Measurements from ENCODE around the gene MYL6.

MYL6 gene

GRCh38 chr12:56162468-56163290 lies 4.5 kb downstream of the MYL6 start:
- in situ Hi-C loops (cut with HindIII; ENCODE audit: low pct_unique_long_range_greater_than_20kb, low sequenced_read_pairs), result no loop called here
- no peak for DNase-seq (ENCODE audit: low read depth in 1 of 2, low spot score in 1 of 2)

GRCh38 chr12:56163533-56164344 lies 5.6 kb downstream of the MYL6 start:
- DNase-seq (ENCODE audit: low read depth in 1 of 2, low spot score in 1 of 2), result no peak
- TF ChIP-seq JUND (IDR thresholded peaks at IDR 0.05; ENCODE audit: low read depth), result no peak
- in situ Hi-C loops (cut with HindIII; ENCODE audit: low pct_unique_long_range_greater_than_20kb, low sequenced_read_pairs), result no loop called here

More at GRCh38 chr12:56162468-56163290, 4.5 kb downstream of the MYL6 start:
- TF ChIP-seq JUND (IDR thresholded peaks at IDR 0.05; ENCODE audit: low read depth), result no peak

DNA sequence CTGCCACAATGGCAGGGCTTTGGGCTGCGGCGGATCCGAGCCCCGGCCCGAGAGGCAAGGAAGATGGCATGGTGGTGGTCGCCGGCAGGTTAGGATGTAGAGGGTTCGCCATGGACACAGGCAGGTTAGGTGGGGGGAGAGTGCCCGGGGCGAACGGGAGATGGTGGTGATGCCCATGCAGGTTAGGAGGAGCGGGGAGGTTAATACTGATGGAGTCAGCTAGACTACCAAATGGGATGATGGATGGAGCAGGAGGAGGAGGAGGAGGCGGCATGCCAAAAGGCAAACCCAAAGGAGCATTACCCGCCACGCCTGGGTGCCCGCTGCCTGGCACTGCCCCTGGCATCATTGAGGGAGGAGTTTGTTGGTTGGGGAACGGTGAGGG lies 6.2 kb downstream of the MYL6 start:
- DNase-seq (ENCODE audit: low read depth in 1 of 2, low spot score in 1 of 2), result no peak
- in situ Hi-C loops (cut with HindIII; ENCODE audit: low pct_unique_long_range_greater_than_20kb, low sequenced_read_pairs), result no loop called here
- TF ChIP-seq JUND (IDR thresholded peaks at IDR 0.05; ENCODE audit: low read depth), result no peak

DNA sequence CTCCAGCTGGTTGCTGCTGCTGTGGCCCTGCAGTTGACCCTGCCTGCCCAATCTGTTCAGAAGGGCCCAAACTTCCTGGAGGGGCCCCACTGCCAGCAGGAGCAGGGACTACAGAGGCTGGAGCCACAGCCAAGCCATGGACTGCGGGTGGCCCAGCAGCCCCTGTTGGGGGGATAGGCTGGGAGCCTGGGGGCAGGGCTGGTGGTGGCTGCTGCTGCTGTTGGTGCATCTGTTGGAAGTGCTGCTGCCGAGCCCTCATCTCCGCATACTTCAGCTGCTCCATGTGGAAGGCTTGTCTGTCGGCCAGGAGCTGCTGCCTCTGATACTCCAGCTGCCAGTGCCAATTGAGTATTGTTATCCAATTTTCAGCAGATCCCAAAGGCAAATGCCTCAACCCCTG lies 7.2 kb downstream of the MYL6 start:
- DNase-seq (ENCODE audit: low read depth in 1 of 2, low spot score in 1 of 2), result no peak
- in situ Hi-C loops (cut with HindIII; ENCODE audit: low pct_unique_long_range_greater_than_20kb, low sequenced_read_pairs), result no loop called here
- no peak for TF ChIP-seq JUND (IDR thresholded peaks at IDR 0.05; ENCODE audit: low read depth)

- TF ChIP-seq JUND (IDR thresholded peaks at IDR 0.05; ENCODE audit: low read depth), result no peak
- in situ Hi-C loops (cut with HindIII; ENCODE audit: low pct_unique_long_range_greater_than_20kb, low sequenced_read_pairs), result no loop called here
- DNase-seq (ENCODE audit: low read depth in 1 of 2, low spot score in 1 of 2), result no peak
These were observed 11.1 kb downstream of the MYL6 start for GRCh38 chr12:56169229-56169759.

DNA sequence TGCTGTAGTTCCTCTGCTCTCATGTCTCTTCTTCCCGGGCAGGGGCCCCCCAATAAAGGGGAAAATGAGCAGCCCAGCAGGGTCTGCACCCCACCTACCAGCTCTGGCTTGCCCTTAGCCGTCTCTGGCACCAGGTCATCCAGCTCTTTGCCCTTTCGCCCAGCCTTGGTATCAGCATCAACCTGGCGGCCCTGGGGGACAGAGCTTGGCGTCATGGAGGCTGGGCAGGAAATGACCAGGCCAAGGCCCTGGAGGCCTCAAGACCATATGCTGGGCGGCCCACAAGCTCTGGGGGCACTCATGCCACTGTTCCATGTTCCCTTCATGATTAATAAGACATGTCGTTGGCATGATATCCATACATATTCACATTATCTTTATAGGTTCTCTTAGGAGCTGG lies 14.7 kb downstream of the MYL6 start:
- no peak for DNase-seq (ENCODE audit: low read depth in 1 of 2, low spot score in 1 of 2)
- in situ Hi-C loops (cut with HindIII; ENCODE audit: low pct_unique_long_range_greater_than_20kb, low sequenced_read_pairs), result no loop called here
- TF ChIP-seq JUND (IDR thresholded peaks at IDR 0.05; ENCODE audit: low read depth), result no peak

- no peak for DNase-seq (ENCODE audit: low read depth in 1 of 2, low spot score in 1 of 2)
- in situ Hi-C loops (cut with HindIII; ENCODE audit: low pct_unique_long_range_greater_than_20kb, low sequenced_read_pairs), result no loop called here
- no peak for TF ChIP-seq JUND (IDR thresholded peaks at IDR 0.05; ENCODE audit: low read depth)
These were observed 20.2 kb downstream of the MYL6 start for GRCh38 chr12:56178347-56178746.

GRCh38 chr12:56186957-56187356 lies 28.8 kb downstream of the MYL6 start:
- in situ Hi-C loops (cut with HindIII; ENCODE audit: low pct_unique_long_range_greater_than_20kb, low sequenced_read_pairs), result no loop called here
- no peak for DNase-seq (ENCODE audit: low read depth in 1 of 2, low spot score in 1 of 2)

GRCh38 chr12:56188131-56188777 lies 30.1 kb downstream of the MYL6 start:
- TF ChIP-seq JUND (IDR thresholded peaks at IDR 0.05; ENCODE audit: low read depth), result no peak
- no peak for DNase-seq (ENCODE audit: low read depth in 1 of 2, low spot score in 1 of 2)
- in situ Hi-C loops (cut with HindIII; ENCODE audit: low pct_unique_long_range_greater_than_20kb, low sequenced_read_pairs), result no loop called here

More at GRCh38 chr12:56186957-56187356, 28.8 kb downstream of the MYL6 start:
- no peak for TF ChIP-seq JUND (IDR thresholded peaks at IDR 0.05; ENCODE audit: low read depth)

- DNase-seq (ENCODE audit: low read depth in 1 of 2, low spot score in 1 of 2), result peak in 1 of 2 experiments; percentile 38
- TF ChIP-seq JUND (IDR thresholded peaks at IDR 0.05; ENCODE audit: low read depth), result no peak
- in situ Hi-C loops (cut with HindIII; ENCODE audit: low pct_unique_long_range_greater_than_20kb, low sequenced_read_pairs), result no loop called here
These were observed 30.6 kb downstream of the MYL6 start for GRCh38 chr12:56188778-56189098.

GRCh38 chr12:56189099-56189917 lies 31.1 kb downstream of the MYL6 start, which contains the start of gene SMARCC2:
Gene SMARCC2 (minus strand): TSS chr12:56189483. CDS start chr12:56189461, 22 bp downstream.
- no peak for TF ChIP-seq JUND (IDR thresholded peaks at IDR 0.05; ENCODE audit: low read depth)
- in situ Hi-C loops (cut with HindIII; ENCODE audit: low pct_unique_long_range_greater_than_20kb, low sequenced_read_pairs), result no loop called here

More at GRCh38 chr12:56189099-56189917, 31.1 kb downstream of the MYL6 start, which contains the start of gene SMARCC2:
- DNase-seq (ENCODE audit: low read depth in 1 of 2, low spot score in 1 of 2), result peak; percentile 81 to 93
